ENCODE results near the gene ZKSCAN3. TPM values are rescaled to one million over a fixed set of nuclear protein-coding genes. Genes with fewer than 3 reads are reported as not detected.

Gene ZKSCAN3
- polyA plus RNA-seq, 3 donors = 0.36 to 1.7 (median 1.6) TPM

GRCh38 chr6:28377879-28378278, 28.1 kb downstream of the ZKSCAN3 start:
- TF ChIP-seq CTCF (IDR thresholded peaks at IDR 0.05) = no peak
- Mint-ChIP-seq H3K27me3 (ENCODE audit: low read depth in 3 of 3) (no peaks in the 10 kb centered on the region), H3K36me3 (peaks cover 21 to 29% of the 10 kb centered on the region in 2 donors), H3K27ac (no peak overlapping the region), H3K9me3 (peaks cover 0 to 7% (median 4%) of the 10 kb centered on the region in 7 donors), H3K4me1 (peaks cover 8% of the 10 kb centered on the region), H3K4me3 (no peak overlapping the region)
- no peak overlapping the region for H2AFZ ChIP-seq (ENCODE audit: insufficient read depth, low read depth, low read length, poor library complexity, severe bottlenecking)
- H4K20me1 ChIP-seq (ENCODE audit: insufficient read depth, low read length) = no peaks in the 10 kb centered on the region
- H3K27ac ChIP-seq (ENCODE audit: low read depth in 1 of 2, low read length in 2 of 2) = no peak overlapping the region
- H3K9ac ChIP-seq (ENCODE audit: insufficient read depth, low read length, poor library complexity, severe bottlenecking) = no peak overlapping the region
- peaks cover 3 to 5% of the 10 kb centered on the region in 2 donors for H3K4me1 ChIP-seq (ENCODE audit: control insufficient read depth in 1 of 2, insufficient read depth in 2 of 2, low read length in 2 of 2)
- DNase-seq = no peak
- no peak overlapping the region for H3K4me3 ChIP-seq (replicated peaks in 1 of 3; ENCODE audit: low read depth in 2 of 3, low read length in 3 of 3)
- H3K9me3 ChIP-seq (replicated peaks in 1 of 2; ENCODE audit: control insufficient read depth in 1 of 2, insufficient read depth in 1 of 2, low read length in 2 of 2) = peaks cover 6 to 9% of the 10 kb centered on the region in 2 donors
- no peaks in the 10 kb centered on the region for H3K27me3 ChIP-seq (ENCODE audit: control insufficient read depth in 2 of 2, insufficient read depth in 2 of 2, low read length in 2 of 2)
- H3K36me3 ChIP-seq (replicated peaks in 1 of 2; ENCODE audit: control insufficient read depth in 1 of 2, insufficient read depth in 2 of 2, low read length in 2 of 2) = peaks cover 0 to 13% of the 10 kb centered on the region in 2 donors
- no CpG with 5 or more reads among the region's 1 CpG for WGBS (ENCODE audit: insufficient coverage)
- H3K79me2 ChIP-seq (ENCODE audit: insufficient read depth, low read length) = no peaks in the 10 kb centered on the region
- intact Hi-C loops (cut with micrococcal nuclease) = no loop called here
- H3K4me2 ChIP-seq (replicated peaks; ENCODE audit: extremely low read depth, low read length, poor library complexity, severe bottlenecking) = no peak overlapping the region

GRCh38 chr6:28378644-28379043, 28.9 kb downstream of the ZKSCAN3 start:
- TF ChIP-seq CTCF (IDR thresholded peaks at IDR 0.05) = no peak
- no peak for DNase-seq
- Histone ChIP-seq H3K9me3 (replicated peaks in 1 of 2; ENCODE audit: control insufficient read depth in 1 of 2, insufficient read depth in 1 of 2, low read length in 2 of 2) (peaks cover 6 to 9% of the 10 kb centered on the region in 2 donors), H3K27me3 (ENCODE audit: control insufficient read depth in 2 of 2, insufficient read depth in 2 of 2, low read length in 2 of 2) (no peaks in the 10 kb centered on the region), H2AFZ (ENCODE audit: insufficient read depth, low read depth, low read length, poor library complexity, severe bottlenecking) (no peak overlapping the region), H3K79me2 (ENCODE audit: insufficient read depth, low read length) (no peaks in the 10 kb centered on the region), H3K4me2 (replicated peaks; ENCODE audit: extremely low read depth, low read length, poor library complexity, severe bottlenecking) (no peak overlapping the region), H3K27ac (ENCODE audit: low read depth in 1 of 2, low read length in 2 of 2) (no peak overlapping the region), H3K4me1 (ENCODE audit: control insufficient read depth in 1 of 2, insufficient read depth in 2 of 2, low read length in 2 of 2) (peaks cover 6 to 7% of the 10 kb centered on the region in 2 donors), H3K9ac (ENCODE audit: insufficient read depth, low read length, poor library complexity, severe bottlenecking) (no peak overlapping the region), H3K4me3 (replicated peaks in 1 of 3; ENCODE audit: low read depth in 2 of 3, low read length in 3 of 3) (no peak overlapping the region), H4K20me1 (ENCODE audit: insufficient read depth, low read length) (no peaks in the 10 kb centered on the region), H3K36me3 (replicated peaks in 1 of 2; ENCODE audit: control insufficient read depth in 1 of 2, insufficient read depth in 2 of 2, low read length in 2 of 2) (peaks cover 0 to 13% of the 10 kb centered on the region in 2 donors)
- peaks cover 0 to 7% (median 4%) of the 10 kb centered on the region in 7 donors for H3K9me3 Mint-ChIP-seq
- intact Hi-C loops (cut with micrococcal nuclease) = no loop called here
- no peaks in the 10 kb centered on the region for H3K27me3 Mint-ChIP-seq (ENCODE audit: low read depth in 3 of 3)
- no peak overlapping the region for H3K4me3 Mint-ChIP-seq
- H3K4me1 Mint-ChIP-seq = peaks cover 14% of the 10 kb centered on the region
- no peak overlapping the region for H3K27ac Mint-ChIP-seq
- peaks cover 21 to 29% of the 10 kb centered on the region in 2 donors for H3K36me3 Mint-ChIP-seq
